ENCODE measurements around the gene DYNC1H1. TPM values are rescaled to one million over a fixed set of nuclear protein-coding genes. Genes with fewer than 3 reads are reported as not detected.

The DYNC1H1 gene
- total RNA-seq, result 1,246 TPM

DNA sequence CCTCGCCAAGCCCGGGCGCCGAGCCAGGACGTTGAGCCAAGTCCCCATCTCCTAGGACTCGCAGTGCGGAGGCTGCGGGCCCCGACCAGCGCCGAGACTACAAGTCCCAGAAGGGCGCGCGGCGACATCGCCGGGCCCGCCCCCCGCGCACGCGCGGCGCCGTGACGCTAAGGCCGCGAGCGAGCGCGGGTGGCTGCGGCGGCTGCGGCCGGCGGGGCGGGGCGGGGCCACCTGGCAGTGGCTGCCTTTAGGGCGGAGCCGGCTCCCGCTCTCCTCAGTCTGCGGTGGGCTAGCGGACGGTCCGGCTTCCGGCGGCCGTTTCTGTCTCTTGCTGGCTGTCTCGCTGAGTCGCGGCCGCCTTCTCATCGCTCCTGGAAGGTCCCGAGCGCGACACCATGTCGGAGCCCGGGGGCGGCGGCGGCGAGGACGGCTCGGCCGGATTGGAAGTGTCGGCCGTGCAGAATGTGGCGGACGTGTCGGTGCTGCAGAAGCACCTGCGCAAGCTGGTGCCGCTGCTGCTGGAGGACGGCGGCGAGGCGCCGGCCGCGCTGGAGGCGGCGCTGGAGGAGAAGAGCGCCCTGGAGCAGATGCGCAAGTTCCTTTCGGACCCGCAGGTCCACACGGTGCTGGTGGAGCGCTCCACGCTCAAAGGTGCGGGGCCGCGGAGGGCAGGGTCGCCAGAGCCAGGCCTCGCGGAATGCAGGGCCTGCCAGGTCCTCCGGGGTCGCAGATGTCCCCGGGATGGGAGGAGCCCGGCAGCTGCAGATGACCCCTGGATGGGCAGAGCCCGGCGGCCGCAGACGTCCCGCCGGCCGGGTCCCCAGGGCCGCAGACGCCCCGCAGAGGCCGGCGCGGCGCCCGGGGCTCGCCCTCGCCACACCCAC is at the start of gene DYNC1H1:
Gene DYNC1H1 (plus strand): TSS at position 277 of the 884 bp plus-strand sequence. CDS start 119 bp downstream, at position 396.

DNA sequence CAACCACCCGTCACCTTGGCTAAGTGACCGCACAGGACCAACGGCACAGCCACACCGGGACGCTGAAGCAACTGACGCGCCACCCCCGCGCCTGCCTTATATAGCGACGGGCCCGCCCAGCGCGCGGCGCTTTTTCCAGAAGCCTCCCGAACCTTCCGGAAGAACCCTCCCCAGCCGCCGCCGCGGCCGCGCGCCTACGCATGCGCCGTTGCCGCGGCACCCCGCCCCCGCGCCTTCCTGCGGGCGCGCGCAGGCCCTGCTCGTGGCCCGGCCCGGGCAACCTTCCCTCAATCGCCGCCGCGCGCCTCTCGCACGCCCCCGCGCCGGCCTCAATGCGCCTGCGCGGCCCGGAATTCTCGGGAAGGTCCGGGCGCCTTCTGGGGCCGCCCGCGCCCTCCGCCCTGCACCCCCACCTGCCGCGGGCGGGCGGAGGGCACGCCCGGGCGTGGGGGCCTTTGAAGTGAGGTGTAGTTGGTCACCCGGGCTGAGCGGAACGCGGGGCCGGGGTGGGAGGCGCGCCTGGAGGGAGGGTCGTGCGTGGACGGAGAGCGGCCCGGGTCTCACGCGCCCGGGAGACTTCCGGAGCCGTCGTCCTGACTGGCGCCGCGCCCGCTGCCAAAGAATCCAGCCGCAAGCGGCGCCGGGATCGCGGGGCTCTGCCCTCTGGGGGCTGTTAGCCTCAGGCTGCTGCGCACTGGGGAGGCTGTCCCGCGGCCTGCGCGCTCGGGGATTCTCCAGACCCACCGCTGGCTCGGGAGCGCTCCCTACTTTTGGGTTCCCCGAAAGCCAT is 122.8 kb downstream of the DYNC1H1 start, which contains the start of gene HSP90AA1:
Gene HSP90AA1 (minus strand): TSS at position 73 of the 790 bp plus-strand sequence. CDS start 666 bp downstream, outside the sequence.

Small RNA genes lying within 50 kb of the gene (small RNA-seq; reads per million reads assigned to genes)
- gene AL118558.2 (ENCODE audit: low replicate concordance) (not detected), gene RN7SL472P (ENCODE audit: low replicate concordance) (not detected)

Other genes with a start within 250 kb of the DYNC1H1 start
- gene PPP2R5C, start 202.9 kb upstream of the DYNC1H1 start, total RNA-seq, result 165 TPM
- 484 TPM for gene HSP90AA1, start 122.5 kb downstream of the DYNC1H1 start, total RNA-seq
- gene WDR20, start 175.3 kb downstream of the DYNC1H1 start, total RNA-seq, result 56.7 TPM

All from parietal lobe (tissue), 2 donors.